A549 (cell line): ENCODE data around the gene WRNIP1. TPM values are rescaled to one million over a fixed set of nuclear protein-coding genes. Genes with fewer than 3 reads are reported as not detected.

ENCODE experiments used
- ATAC-seq, 2 experiments: fragments of 200-7000 bp in 1 of 2; fragments of >200 bp in 1 of 2; cut with Nextera tagmentation in 1 of 2; cut with Tn5 transposase in 1 of 2; 3 replicates each; pipeline versions ENCODE4 v1.8.0 to v1.9.1; 2018 to 2020; ENCODE audit warnings: mild to moderate bottlenecking in 1 of 2, moderate library complexity in 1 of 2
- CTCF ChIA-PET: fragments of 300-600 bp; sonication (Branson Sonifier 250); formaldehyde crosslinking; extraction: SDS; loops from one replicate; lab custom pipeline; 2021; ENCODE audit warnings: antibody characterized with exemption, inconsistent platforms; lab: Yijun Ruan, JAX
- POLR2A ChIA-PET: fragments of 350-600 bp; formaldehyde crosslinking; extraction: SDS; loops from one replicate; lab custom pipeline; 2021; ENCODE audit warnings: antibody characterized with exemption, inconsistent platforms; lab: Yijun Ruan, JAX
- DNase-seq, 2 experiments: peaks; one replicate each; pipeline versions ENCODE4 v3.0.0 to v3.0.0-alpha.2; 2011 to 2016; ENCODE audit warnings: low read depth in 1 of 2, low spot score in 1 of 2
- FAIRE-seq: peaks from 2 replicates; lab custom pipeline; 2011; peaks lifted over from hg19 to GRCh38; lab: Jason Lieb, UNC
- H3K27ac ChIP-seq, 2 experiments: fragments of >200 bp; sonication (Bioruptor Twin); formaldehyde crosslinking; 3 replicates each; pipeline ENCODE4 v1.5.1; 2016 to 2017
- H3K4me1 ChIP-seq: fragments of >200 bp; sonication (Bioruptor Twin); formaldehyde crosslinking; 3 replicates; pipeline ENCODE4 v1.6.1; 2016
- H3K4me2 ChIP-seq: fragments of >200 bp; sonication (Bioruptor Twin); formaldehyde crosslinking; 3 replicates; pipeline ENCODE4 v1.6.1; 2016
- H3K4me3 ChIP-seq: fragments of >200 bp; sonication (Bioruptor Twin); formaldehyde crosslinking; 3 replicates; pipeline ENCODE4 v1.5.1; 2016
- H3K9me3 ChIP-seq: fragments of >200 bp; sonication (Bioruptor Twin); formaldehyde crosslinking; 3 replicates; pipeline ENCODE4 v1.6.1; 2016
- CHD2 ChIP-seq: fragments of 150-350 bp; IDR thresholded peaks from 2 replicates; pipeline ENCODE4 v1.6.1; 2014; ENCODE audit warnings: low read length; ENCODE audit not compliant: partially characterized antibody
- GATA3 ChIP-seq: IDR thresholded peaks from 2 replicates; pipeline ENCODE4 v1.6.1; 2012; ENCODE audit warnings: borderline replicate concordance
- JUN ChIP-seq, 2 experiments: fragments of >200 bp; sonication (Bioruptor Twin); formaldehyde crosslinking; IDR thresholded peaks; 2 replicates in 1 of 2; 3 replicates in 1 of 2; pipeline ENCODE4 v1.6.1; 2016 to 2017
- JUNB ChIP-seq: fragments of >200 bp; sonication (Bioruptor Twin); formaldehyde crosslinking; IDR thresholded peaks from 2 replicates; pipeline ENCODE4 v1.6.1; 2016
- MAZ ChIP-seq: fragments of 150-350 bp; IDR thresholded peaks from 2 replicates; pipeline ENCODE4 v1.6.1; 2014; ENCODE audit warnings: antibody characterized with exemption, low read depth, low read length, borderline replicate concordance
- MYC ChIP-seq: IDR thresholded peaks from 2 replicates; pipeline ENCODE4 v1.6.1; 2012; ENCODE audit warnings: mild to moderate bottlenecking, inconsistent platforms, low read length, improper control_type of control experiment, borderline replicate concordance
- NFE2L2 ChIP-seq: fragments of 150-350 bp; conservative IDR thresholded peaks from 2 replicates; pipeline ENCODE4 v1.6.1; 2014; ENCODE audit warnings: low read length
- PHF8 ChIP-seq: fragments of 200-600 bp; sonication (generic); IDR thresholded peaks from 2 replicates; pipeline ENCODE4 v1.6.1; 2016; ENCODE audit warnings: low read depth, mild to moderate bottlenecking, antibody characterized with exemption, moderate library complexity, borderline replicate concordance
- RARB ChIP-seq: fragments of 250-450 bp; sonication (Bioruptor Pico); IDR thresholded peaks from 2 replicates; pipeline ENCODE4 v1.8.0; 2021; ENCODE audit warnings: mild to moderate bottlenecking, moderate library complexity
- RCOR1 ChIP-seq: fragments of 150-350 bp; IDR thresholded peaks from 2 replicates; pipeline ENCODE4 v1.6.1; 2014; ENCODE audit warnings: antibody characterized with exemption, low read length, low read depth
- REST ChIP-seq: fragments of 200-600 bp; sonication (generic); IDR thresholded peaks from 2 replicates; pipeline ENCODE4 v1.6.1; 2016; ENCODE audit warnings: antibody characterized with exemption, mild to moderate bottlenecking, moderate library complexity
- SMC3 ChIP-seq: fragments of >200 bp; sonication (Bioruptor Twin); formaldehyde crosslinking; IDR thresholded peaks from 3 replicates; pipeline ENCODE4 v1.6.1; 2018; ENCODE audit warnings: inconsistent platforms
- TP53 ChIP-seq: fragments of 250-450 bp; sonication (Bioruptor Pico); IDR thresholded peaks from 2 replicates; pipeline ENCODE4 v1.5.0; 2021; ENCODE audit warnings: mild to moderate bottlenecking, moderate library complexity
- ZC3H11A ChIP-seq: fragments of 450-650 bp; IDR thresholded peaks from 2 replicates; pipeline ENCODE4 v1.6.1; 2014; ENCODE audit warnings: antibody characterized with exemption, mild to moderate bottlenecking
- ZNF302 ChIP-seq: fragments of 250-450 bp; sonication (Bioruptor Pico); IDR thresholded peaks from 2 replicates; pipeline ENCODE4 v1.9.0; 2021; ENCODE audit warnings: inconsistent platforms, mild to moderate bottlenecking, moderate library complexity
- ZSCAN20 ChIP-seq: fragments of 250-450 bp; sonication (Bioruptor Pico); IDR thresholded peaks from 2 replicates; pipeline ENCODE4 v1.8.0; 2022; ENCODE audit warnings: mild to moderate bottlenecking, moderate library complexity
- WGBS: methylation state at CpG from one replicate; pipeline ENCODE4 v1.1.6; 2017; ENCODE audit errors: missing lambda C conversion rate; 5-methylcytosine and 5-hydroxymethylcytosine counted together
- polyA plus RNA-seq, 4 experiments: library from polyadenylated mRNA; depleted of rRNA in 3 of 4; stranded (reverse); fragments of >200 nt; fragmentation: RNase III in 1 of 4; extraction: RNeasy Plus Mini Kit Qiagen cat#74134 plus additional on column Dnase treatment in 1 of 4; gene quantifications; 2 replicates in 3 of 4; 3 replicates in 1 of 4; pipeline ENCODE4 v1.2.3, GENCODE V29; 2011 to 2017
- TF ChIP-seq, protein P1 (sequence below): fragments of 150-350 bp; IDR thresholded peaks from 2 replicates; pipeline ENCODE4 v1.6.1; 2014; ENCODE audit warnings: low read depth, mild to moderate bottlenecking, low read length

Gene WRNIP1
- polyA plus RNA-seq, 2 of the 4 experiments (the other 2 are of a cell fraction), result 27.7 to 32.2 TPM

DNA sequence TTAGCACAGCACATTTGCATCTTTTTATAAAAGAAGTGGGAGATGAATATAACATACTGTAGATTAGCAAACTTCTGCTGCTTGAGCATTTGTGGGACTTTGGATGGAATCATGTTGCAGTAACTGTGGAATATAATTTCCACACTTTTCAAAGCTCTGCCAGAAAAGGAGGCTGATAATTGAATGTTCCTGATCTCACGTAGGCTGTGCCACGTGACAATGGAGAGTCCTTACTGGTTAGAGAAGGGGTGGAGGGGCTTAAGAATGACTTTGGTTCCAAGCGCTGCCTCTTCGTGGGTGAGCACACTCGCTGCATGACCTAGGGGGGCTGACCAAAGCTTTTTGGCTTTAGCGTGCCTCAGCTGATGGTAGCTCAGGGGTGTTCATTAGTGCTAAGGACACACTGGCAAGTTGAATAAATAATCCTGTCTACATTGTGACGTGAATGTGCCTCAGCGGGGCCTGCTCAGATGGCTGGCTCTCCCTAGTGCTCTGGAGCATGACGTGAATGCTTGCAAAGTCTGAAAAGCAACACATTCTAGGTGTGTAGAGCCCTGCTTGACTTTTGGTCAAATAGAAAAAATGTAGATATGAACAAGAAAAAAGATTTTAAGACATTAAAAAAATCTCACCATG lies 15.0 kb downstream of the WRNIP1 start (continued):
- TF ChIP-seq, protein P1, sequence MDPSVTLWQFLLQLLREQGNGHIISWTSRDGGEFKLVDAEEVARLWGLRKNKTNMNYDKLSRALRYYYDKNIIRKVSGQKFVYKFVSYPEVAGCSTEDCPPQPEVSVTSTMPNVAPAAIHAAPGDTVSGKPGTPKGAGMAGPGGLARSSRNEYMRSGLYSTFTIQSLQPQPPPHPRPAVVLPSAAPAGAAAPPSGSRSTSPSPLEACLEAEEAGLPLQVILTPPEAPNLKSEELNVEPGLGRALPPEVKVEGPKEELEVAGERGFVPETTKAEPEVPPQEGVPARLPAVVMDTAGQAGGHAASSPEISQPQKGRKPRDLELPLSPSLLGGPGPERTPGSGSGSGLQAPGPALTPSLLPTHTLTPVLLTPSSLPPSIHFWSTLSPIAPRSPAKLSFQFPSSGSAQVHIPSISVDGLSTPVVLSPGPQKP, result no peak
- TF ChIP-seq ZSCAN20, result no peak
- TF ChIP-seq JUNB, result no peak

GRCh38 chr6:2781685-2782355 lies 16.6 kb downstream of the WRNIP1 start:
- ATAC-seq, result no peak
- FAIRE-seq, result no peak
- CTCF ChIA-PET, result interaction anchor here (1.1 to 1.8 kb wide), 5 partner anchors 9 to 171 kb away, joined by 4 to 9 read pairs (median 5); partner anchors contain the start of gene WRNIP1

GRCh38 chr6:2782356-2782708 lies 17.1 kb downstream of the WRNIP1 start:
- Histone ChIP-seq H3K4me2 (no peak overlapping the region), H3K27ac (no peak overlapping the region), H3K9me3 (no peaks in the 10 kb centered on the region), H3K4me1 (no peaks in the 10 kb centered on the region), H3K4me3 (no peak overlapping the region)
- ATAC-seq (no peak), FAIRE-seq (no peak), DNase-seq (no peak)
- POLR2A ChIA-PET, result interaction anchor here (0.9 to 1.3 kb wide), 2 partner anchors 15 to 16 kb away, joined by 3 read pairs; no protein-coding TSS in a partner anchor
- 98% methylated on average over 9 of the region's 9 CpGs for WGBS
- CTCF ChIA-PET, result interaction anchor here (1.4 to 1.8 kb wide), 4 partner anchors 9 to 170 kb away, joined by 4 to 9 read pairs (median 5); partner anchors contain the start of gene WRNIP1
- TF ChIP-seq RCOR1 (no peak), TP53 (CRISPR knock-in tag) (no peak), CHD2 (no peak), MYC (no peak), REST (no peak), ZNF302 (no peak), PHF8 (no peak), MAZ (no peak), JUN (IDR thresholded peaks at IDR 0.05) (no peak), GATA3 (no peak), NFE2L2 (no peak), SMC3 (no peak), ZC3H11A (no peak)

More at GRCh38 chr6:2781685-2782355, 16.6 kb downstream of the WRNIP1 start:
- DNase-seq, result no peak
- POLR2A ChIA-PET, result interaction anchor here (0.8 to 1.3 kb wide), 3 partner anchors 16 to 17 kb away, joined by 3 read pairs; partner anchors contain the start of gene WRNIP1
- no peak for TF ChIP-seq RARB (CRISPR knock-in tag)
- Histone ChIP-seq H3K27ac (no peak overlapping the region), H3K4me2 (no peak overlapping the region), H3K4me3 (no peak overlapping the region), H3K9me3 (no peaks in the 10 kb centered on the region), H3K4me1 (no peaks in the 10 kb centered on the region)
- 93% methylated on average over 7 of the region's 7 CpGs for WGBS
